PFSK-1 (cell line): ENCODE results near the gene IAPP.

Source experiments
- FOXP2 ChIP-seq: optimal IDR thresholded peaks from 2 replicates; pipeline ENCODE3; 2011; ENCODE audit warnings: borderline replicate concordance, control low read depth, inconsistent platforms; ENCODE audit not compliant: insufficient read depth; ENCODE audit errors: extremely low read length, extremely low read depth
- POLR2AphosphoS5 ChIP-seq: IDR thresholded peaks from 2 replicates; pipeline ENCODE4 v1.6.1; 2012; ENCODE audit warnings: low read depth, mild to moderate bottlenecking, control low read depth, low read length, moderate library complexity
- REST ChIP-seq, 2 experiments: IDR thresholded peaks; 2 replicates each; pipeline versions ENCODE4 v1.6.1 to v1.8.0; 2011 to 2012; ENCODE audit warnings: low read depth in 2 of 2, low read length in 2 of 2, control low read depth in 1 of 2, inconsistent platforms in 1 of 2, mild to moderate bottlenecking in 1 of 2, moderate library complexity in 1 of 2; ENCODE audit not compliant: insufficient read depth in 1 of 2
- SIN3A ChIP-seq: IDR thresholded peaks from 2 replicates; pipeline ENCODE4 v1.6.1; 2012; ENCODE audit warnings: mild to moderate bottlenecking, low read length, moderate library complexity, borderline replicate concordance; ENCODE audit not compliant: insufficient read depth
- TAF1 ChIP-seq: IDR thresholded peaks from 2 replicates; pipeline ENCODE4 v1.6.1; 2012; ENCODE audit warnings: low read length, control low read depth, borderline replicate concordance; ENCODE audit not compliant: insufficient read depth

GRCh38 chr12:21372602-21373001 is at the start of gene IAPP:
- TF ChIP-seq TAF1, result no peak
- TF ChIP-seq SIN3A, result no peak
- no peak for TF ChIP-seq POLR2AphosphoS5
- TF ChIP-seq REST (IDR thresholded peaks at IDR 0.05; ENCODE audit: insufficient read depth in 1 of 2, low read depth in 2 of 2, low read length in 2 of 2), result no peak
- no peak for TF ChIP-seq FOXP2
